Gastroesophageal sphincter (tissue), 3 donors: ENCODE measurements around the gene UBE2G2.

ENCODE experiments used
- EP300 ChIP-seq: sonication (generic); formaldehyde crosslinking; IDR thresholded peaks from one replicate; pipeline ENCODE4 v1.6.1; 2017; ENCODE audit warnings: antibody characterized with exemption, mild to moderate bottlenecking
- POLR2AphosphoS5 ChIP-seq: sonication (generic); formaldehyde crosslinking; IDR thresholded peaks from one replicate; pipeline ENCODE4 v1.6.1; 2017; ENCODE audit warnings: antibody characterized with exemption
- TF ChIP-seq, protein P1 (sequence below), 4 experiments: fragments of 200-600 bp in 2 of 4; fragments of 450-650 bp in 2 of 4; sonication (generic) in 1 of 4; IDR thresholded peaks; one replicate each; pipeline ENCODE4 v1.5.1; 2017 to 2019; ENCODE audit warnings: antibody characterized with exemption in 4 of 4, mild to moderate bottlenecking in 2 of 4, moderate library complexity in 2 of 4

DNA sequence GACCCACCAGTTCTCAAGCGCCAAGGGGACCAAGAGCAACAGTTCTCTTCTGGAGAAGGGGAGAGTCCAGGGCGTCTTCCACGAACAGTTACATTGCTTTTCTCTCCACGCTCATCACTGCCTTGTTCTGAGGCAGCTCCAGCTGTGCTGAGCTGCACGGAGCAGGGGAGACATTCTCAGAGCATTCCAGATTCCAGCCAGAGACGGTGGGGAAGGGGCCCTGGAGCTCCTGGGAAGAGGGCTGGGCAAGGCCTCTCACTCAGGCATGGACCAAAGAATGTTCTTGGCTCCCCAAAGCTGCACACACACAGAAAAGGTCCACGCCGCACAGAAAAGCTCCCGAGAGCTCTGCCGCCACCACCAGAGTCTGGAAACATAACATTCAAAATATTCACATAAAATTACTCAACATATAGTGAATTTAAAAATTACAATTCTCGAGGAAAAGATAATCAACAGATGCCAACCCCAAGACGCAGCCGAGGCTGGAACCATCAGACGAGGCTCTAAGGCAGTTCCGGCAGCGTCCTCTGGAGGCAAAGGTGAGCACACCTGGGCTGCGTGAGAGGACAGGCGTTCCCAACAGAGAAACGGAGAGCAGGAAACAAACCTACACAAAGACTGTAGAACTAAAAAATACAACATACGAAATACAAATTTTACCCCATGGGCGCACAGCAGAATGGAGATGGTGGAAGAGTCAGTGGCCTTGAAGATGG lies 40.5 kb downstream of the UBE2G2 start:
- TF ChIP-seq, protein P1, sequence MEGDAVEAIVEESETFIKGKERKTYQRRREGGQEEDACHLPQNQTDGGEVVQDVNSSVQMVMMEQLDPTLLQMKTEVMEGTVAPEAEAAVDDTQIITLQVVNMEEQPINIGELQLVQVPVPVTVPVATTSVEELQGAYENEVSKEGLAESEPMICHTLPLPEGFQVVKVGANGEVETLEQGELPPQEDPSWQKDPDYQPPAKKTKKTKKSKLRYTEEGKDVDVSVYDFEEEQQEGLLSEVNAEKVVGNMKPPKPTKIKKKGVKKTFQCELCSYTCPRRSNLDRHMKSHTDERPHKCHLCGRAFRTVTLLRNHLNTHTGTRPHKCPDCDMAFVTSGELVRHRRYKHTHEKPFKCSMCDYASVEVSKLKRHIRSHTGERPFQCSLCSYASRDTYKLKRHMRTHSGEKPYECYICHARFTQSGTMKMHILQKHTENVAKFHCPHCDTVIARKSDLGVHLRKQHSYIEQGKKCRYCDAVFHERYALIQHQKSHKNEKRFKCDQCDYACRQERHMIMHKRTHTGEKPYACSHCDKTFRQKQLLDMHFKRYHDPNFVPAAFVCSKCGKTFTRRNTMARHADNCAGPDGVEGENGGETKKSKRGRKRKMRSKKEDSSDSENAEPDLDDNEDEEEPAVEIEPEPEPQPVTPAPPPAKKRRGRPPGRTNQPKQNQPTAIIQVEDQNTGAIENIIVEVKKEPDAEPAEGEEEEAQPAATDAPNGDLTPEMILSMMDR (IDR thresholded peaks at IDR 0.05) = no peak
- TF ChIP-seq EP300 (no peak), POLR2AphosphoS5 (no peak)
